Measurements from ENCODE around the gene CSRNP2. TPM values are rescaled to one million over a fixed set of nuclear protein-coding genes. Genes with fewer than 3 reads are reported as not detected.

The CSRNP2 gene
- total RNA-seq, 4 donors from 2014 or later, result 17.3 to 29.5 (median 22.0) TPM

DNA sequence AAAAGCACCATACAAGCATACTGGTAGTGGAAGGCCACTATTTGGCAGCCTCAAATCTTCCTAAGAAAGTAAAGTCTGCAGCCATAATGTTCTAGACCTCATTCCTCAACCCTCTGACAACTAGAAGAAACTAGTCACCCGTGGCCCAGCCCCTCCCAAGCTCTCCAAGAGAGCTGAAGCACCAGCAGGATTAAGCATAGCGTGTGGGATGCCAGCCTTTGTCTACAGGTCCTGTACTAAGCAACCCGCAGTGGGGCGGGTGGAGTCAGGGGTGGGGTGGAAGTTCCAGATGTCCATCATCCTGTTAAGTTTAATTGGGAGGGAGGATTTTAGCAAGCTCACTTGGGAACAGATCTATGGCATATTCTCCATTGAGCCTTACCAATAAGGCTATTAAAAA is 71.4 kb downstream of the CSRNP2 start:
- peak in 1 of 2 donors; percentile 47 for DNase-seq

More for the DNA sequence above, 71.4 kb downstream of the CSRNP2 start:
- no peak overlapping the region for H3K4me3 ChIP-seq
- H3K27ac ChIP-seq, result peak overlapping the region; percentile 72 to 89 (median 80)
- H3K9me3 ChIP-seq, result no peaks in the 10 kb centered on the region
- no peak for ATAC-seq
- intact Hi-C loops (cut with DNase I; ENCODE audit: low total_unique reads) (no loop called here), in situ Hi-C loops (cut with MboI; ENCODE audit: low sequenced_read_pairs in 4 of 4) (no loop called here)
- no peaks in the 10 kb centered on the region for H3K27me3 ChIP-seq
- peaks cover 45 to 47% of the 10 kb centered on the region in 2 donors for H3K4me1 ChIP-seq
- peaks cover 0 to 9% of the 10 kb centered on the region in 2 donors for H3K36me3 ChIP-seq
- TF ChIP-seq POLR2A (IDR thresholded peaks at IDR 0.05), result no peak
- TF ChIP-seq, protein P1, sequence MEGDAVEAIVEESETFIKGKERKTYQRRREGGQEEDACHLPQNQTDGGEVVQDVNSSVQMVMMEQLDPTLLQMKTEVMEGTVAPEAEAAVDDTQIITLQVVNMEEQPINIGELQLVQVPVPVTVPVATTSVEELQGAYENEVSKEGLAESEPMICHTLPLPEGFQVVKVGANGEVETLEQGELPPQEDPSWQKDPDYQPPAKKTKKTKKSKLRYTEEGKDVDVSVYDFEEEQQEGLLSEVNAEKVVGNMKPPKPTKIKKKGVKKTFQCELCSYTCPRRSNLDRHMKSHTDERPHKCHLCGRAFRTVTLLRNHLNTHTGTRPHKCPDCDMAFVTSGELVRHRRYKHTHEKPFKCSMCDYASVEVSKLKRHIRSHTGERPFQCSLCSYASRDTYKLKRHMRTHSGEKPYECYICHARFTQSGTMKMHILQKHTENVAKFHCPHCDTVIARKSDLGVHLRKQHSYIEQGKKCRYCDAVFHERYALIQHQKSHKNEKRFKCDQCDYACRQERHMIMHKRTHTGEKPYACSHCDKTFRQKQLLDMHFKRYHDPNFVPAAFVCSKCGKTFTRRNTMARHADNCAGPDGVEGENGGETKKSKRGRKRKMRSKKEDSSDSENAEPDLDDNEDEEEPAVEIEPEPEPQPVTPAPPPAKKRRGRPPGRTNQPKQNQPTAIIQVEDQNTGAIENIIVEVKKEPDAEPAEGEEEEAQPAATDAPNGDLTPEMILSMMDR (IDR thresholded peaks at IDR 0.05 in 4 of 5, conservative IDR thresholded peaks at IDR 0.05 in 1 of 5), result no peak

Other genes with a start within 250 kb of the CSRNP2 start
- gene TMPRSS12, start 240.7 kb downstream of the CSRNP2 start, total RNA-seq, result not detected
- not detected for gene HIGD1C, start 131.1 kb downstream of the CSRNP2 start, total RNA-seq
- gene SLC11A2, start 57.2 kb downstream of the CSRNP2 start, total RNA-seq, result 10 to 100 TPM; 24.0 to 65.4 (median 47.0) TPM
- 10 to 100 TPM; 22.5 to 42.4 (median 29.8) TPM for gene LETMD1, start 35.3 kb downstream of the CSRNP2 start, total RNA-seq
- gene TFCP2, start 89.5 kb upstream of the CSRNP2 start, total RNA-seq, result 10 to 100 TPM in 2 of 4 donors, 1 to 10 TPM in 2; 8.9 to 14.2 (median 10.8) TPM
- gene POU6F1, start 134.5 kb upstream of the CSRNP2 start, total RNA-seq, result 10 to 100 TPM in 2 of 4 donors, 1 to 10 TPM in 2; 8.1 to 11.1 (median 9.9) TPM
- gene DAZAP2, start 155.2 kb upstream of the CSRNP2 start, total RNA-seq, result 100 to 1,000 TPM; 204 to 274 (median 246) TPM
- 1 to 10 TPM; 1.7 to 3.5 (median 2.5) TPM for gene SMAGP, start 186.8 kb upstream of the CSRNP2 start, total RNA-seq
- gene BIN2, start 240.6 kb upstream of the CSRNP2 start, total RNA-seq, result 1 to 10 TPM in 3 of 4 donors, under 1 TPM in 1; 0.87 to 1.3 (median 1.2) TPM